PFSK-1 (cell line): ENCODE measurements around the gene DHFR.

ENCODE experiments used
- FOXP2 ChIP-seq: optimal IDR thresholded peaks from 2 replicates; pipeline ENCODE3; 2011; ENCODE audit warnings: borderline replicate concordance, control low read depth, inconsistent platforms; ENCODE audit not compliant: insufficient read depth; ENCODE audit errors: extremely low read length, extremely low read depth
- POLR2AphosphoS5 ChIP-seq: IDR thresholded peaks from 2 replicates; pipeline ENCODE4 v1.6.1; 2012; ENCODE audit warnings: low read depth, mild to moderate bottlenecking, control low read depth, low read length, moderate library complexity
- REST ChIP-seq, 2 experiments: IDR thresholded peaks; 2 replicates each; pipeline versions ENCODE4 v1.6.1 to v1.8.0; 2011 to 2012; ENCODE audit warnings: low read depth in 2 of 2, low read length in 2 of 2, control low read depth in 1 of 2, inconsistent platforms in 1 of 2, mild to moderate bottlenecking in 1 of 2, moderate library complexity in 1 of 2; ENCODE audit not compliant: insufficient read depth in 1 of 2
- SIN3A ChIP-seq: IDR thresholded peaks from 2 replicates; pipeline ENCODE4 v1.6.1; 2012; ENCODE audit warnings: mild to moderate bottlenecking, low read length, moderate library complexity, borderline replicate concordance; ENCODE audit not compliant: insufficient read depth
- TAF1 ChIP-seq: IDR thresholded peaks from 2 replicates; pipeline ENCODE4 v1.6.1; 2012; ENCODE audit warnings: low read length, control low read depth, borderline replicate concordance; ENCODE audit not compliant: insufficient read depth

DHFR gene

GRCh38 chr5:80597500-80597899, 57.3 kb downstream of the DHFR start:
- TF ChIP-seq FOXP2 (no peak), POLR2AphosphoS5 (no peak), REST (IDR thresholded peaks at IDR 0.05; ENCODE audit: insufficient read depth in 1 of 2, low read depth in 2 of 2, low read length in 2 of 2) (no peak), TAF1 (no peak), SIN3A (no peak)

- TF ChIP-seq POLR2AphosphoS5 (no peak), REST (IDR thresholded peaks at IDR 0.05; ENCODE audit: insufficient read depth in 1 of 2, low read depth in 2 of 2, low read length in 2 of 2) (no peak), SIN3A (no peak), FOXP2 (no peak), TAF1 (no peak)
Observed at GRCh38 chr5:80594810-80595209, 60.0 kb downstream of the DHFR start.

GRCh38 chr5:80592761-80593160, 62.0 kb downstream of the DHFR start:
- TF ChIP-seq FOXP2 = no peak
- TF ChIP-seq TAF1 = no peak
- no peak for TF ChIP-seq SIN3A
- no peak for TF ChIP-seq POLR2AphosphoS5
- no peak for TF ChIP-seq REST (IDR thresholded peaks at IDR 0.05; ENCODE audit: insufficient read depth in 1 of 2, low read depth in 2 of 2, low read length in 2 of 2)

GRCh38 chr5:80592105-80592504, 62.7 kb downstream of the DHFR start:
- no peak for TF ChIP-seq SIN3A
- TF ChIP-seq FOXP2 = no peak
- TF ChIP-seq POLR2AphosphoS5 = no peak
- no peak for TF ChIP-seq TAF1

GRCh38 chr5:80591352-80591751, 63.4 kb downstream of the DHFR start:
- TF ChIP-seq SIN3A (no peak), POLR2AphosphoS5 (no peak), FOXP2 (no peak), TAF1 (no peak), REST (IDR thresholded peaks at IDR 0.05; ENCODE audit: insufficient read depth in 1 of 2, low read depth in 2 of 2, low read length in 2 of 2) (no peak)

GRCh38 chr5:80590766-80591165, 64.0 kb downstream of the DHFR start:
- TF ChIP-seq POLR2AphosphoS5 = no peak
- no peak for TF ChIP-seq FOXP2
- TF ChIP-seq SIN3A = no peak
- no peak for TF ChIP-seq REST (IDR thresholded peaks at IDR 0.05; ENCODE audit: insufficient read depth in 1 of 2, low read depth in 2 of 2, low read length in 2 of 2)
- TF ChIP-seq TAF1 = no peak
